GM18505 (cell line): ENCODE results near the gene TP63.

Source experiments
- ATAC-seq: cut with Tn5 transposase; IDR thresholded peaks from one replicate; pipeline ENCODE4 v1.9.1; 2021; ENCODE audit not compliant: unreplicated experiment
- POLR2A ChIP-seq: IDR thresholded peaks from 4 replicates; pipeline ENCODE4 v1.6.1; 2011; ENCODE audit warnings: borderline replicate concordance; ENCODE audit not compliant: insufficient read depth, insufficient read length; ENCODE audit errors: extremely low read depth

Gene TP63

GRCh38 chr3:189890496-189890895 is 259.3 kb downstream of the TP63 start:
- no peak for TF ChIP-seq POLR2A
- no peak for ATAC-seq

- no peak for ATAC-seq
- no peak for TF ChIP-seq POLR2A
Measured at GRCh38 chr3:189896533-189896932, 265.3 kb downstream of the TP63 start.

GRCh38 chr3:189897406-189897805 is 266.2 kb downstream of the TP63 start:
- ATAC-seq: no peak
- no peak for TF ChIP-seq POLR2A

- no peak for ATAC-seq
- no peak for TF ChIP-seq POLR2A
Measured at GRCh38 chr3:189898559-189899153, 267.5 kb downstream of the TP63 start.

- ATAC-seq: no peak
- TF ChIP-seq POLR2A: no peak
Measured at GRCh38 chr3:189899186-189899585, 268.0 kb downstream of the TP63 start.

DNA sequence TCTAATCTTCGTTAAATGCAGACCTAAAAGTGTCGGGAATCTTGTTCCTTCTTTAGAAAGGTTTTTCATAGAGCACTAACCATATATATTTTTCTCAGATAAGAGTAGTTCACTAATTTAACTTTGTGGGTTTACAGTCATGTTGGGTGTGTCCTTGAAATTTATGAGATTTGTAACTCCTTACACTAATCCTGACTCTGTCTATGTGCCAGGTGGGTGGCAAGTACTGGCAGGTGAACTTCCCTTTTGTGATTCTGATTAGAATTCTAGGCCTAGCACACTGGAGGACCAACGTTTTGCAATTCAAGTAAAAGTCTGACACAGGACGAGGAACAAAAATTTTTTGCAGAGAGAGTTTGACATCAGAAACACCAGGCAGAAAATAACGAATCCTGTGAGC is 269.4 kb downstream of the TP63 start:
- no peak for ATAC-seq
- TF ChIP-seq POLR2A: no peak

- TF ChIP-seq POLR2A: no peak
- no peak for ATAC-seq
Measured at GRCh38 chr3:189901481-189901880, 270.3 kb downstream of the TP63 start.

DNA sequence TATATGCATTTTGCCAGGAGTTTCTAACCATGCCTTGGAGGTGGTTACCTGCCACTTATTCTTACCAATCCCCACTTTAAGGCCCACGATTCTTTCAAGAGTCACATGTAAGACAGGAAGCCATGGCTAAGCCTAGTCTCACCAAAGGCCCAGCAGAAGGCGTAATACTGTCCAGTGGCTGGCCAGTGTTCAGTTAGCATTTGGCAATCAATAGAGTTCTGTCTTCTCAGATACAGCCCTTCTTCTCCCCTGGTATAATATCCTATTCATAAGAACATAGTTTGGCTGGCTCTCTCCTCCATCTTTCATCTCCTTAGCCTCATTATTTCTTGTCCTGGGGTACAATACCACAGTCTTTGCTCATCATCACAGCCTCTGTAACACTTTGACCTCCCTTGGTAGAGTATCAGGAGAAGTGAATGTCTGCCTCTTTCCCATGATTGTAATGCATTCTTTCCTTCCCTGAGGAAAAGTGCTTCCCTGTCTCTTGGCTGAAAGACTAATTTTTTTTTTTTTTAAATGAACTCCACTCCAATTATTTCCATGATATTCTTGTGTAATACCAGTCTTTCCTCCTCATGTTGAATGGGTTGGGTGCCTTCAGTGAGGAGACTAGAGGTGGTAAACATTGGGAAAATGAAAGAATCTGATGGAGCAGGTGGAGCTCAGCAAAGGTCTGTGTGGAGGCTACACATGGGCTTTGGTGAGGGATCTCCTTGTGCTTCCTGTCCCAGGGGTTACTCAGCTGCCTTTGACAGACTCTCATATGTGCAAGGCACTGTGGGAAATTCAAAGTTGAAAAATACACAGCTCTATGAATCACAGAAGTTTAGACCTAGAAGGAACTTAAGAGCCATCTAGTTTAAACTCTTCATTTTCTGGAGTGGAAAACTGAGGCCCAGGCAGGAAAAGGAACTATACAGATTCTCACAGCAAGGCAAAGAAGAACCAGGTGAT is 271.3 kb downstream of the TP63 start:
- ATAC-seq: no peak

GRCh38 chr3:189903562-189904250 is 272.5 kb downstream of the TP63 start:
- ATAC-seq: no peak
- no peak for TF ChIP-seq POLR2A

More for the DNA sequence above, 271.3 kb downstream of the TP63 start:
- no peak for TF ChIP-seq POLR2A

- TF ChIP-seq POLR2A: no peak
- ATAC-seq: no peak
Measured at GRCh38 chr3:189907803-189908202, 276.6 kb downstream of the TP63 start.

GRCh38 chr3:189908646-189909045 is 277.5 kb downstream of the TP63 start:
- ATAC-seq: no peak
- TF ChIP-seq POLR2A: no peak

DNA sequence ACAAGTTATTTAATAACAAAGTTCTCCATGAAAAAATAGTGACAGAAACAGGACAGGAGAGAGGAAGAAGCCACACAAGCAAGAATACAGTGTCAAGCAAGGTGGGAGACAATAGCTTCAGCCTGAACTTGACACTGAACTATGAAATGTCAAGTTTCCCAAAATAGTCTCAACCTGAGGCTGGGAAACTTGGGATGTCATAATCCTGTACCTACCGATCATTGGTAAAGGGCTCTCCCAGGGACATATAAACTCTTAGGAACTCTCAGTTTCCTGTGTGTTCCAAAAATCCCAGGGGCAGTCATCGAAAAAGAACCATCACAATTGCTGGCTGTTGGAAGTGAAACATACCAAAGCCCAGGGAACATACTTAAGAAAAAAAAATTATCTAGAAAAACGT is 277.9 kb downstream of the TP63 start:
- no peak for TF ChIP-seq POLR2A
- ATAC-seq: no peak

DNA sequence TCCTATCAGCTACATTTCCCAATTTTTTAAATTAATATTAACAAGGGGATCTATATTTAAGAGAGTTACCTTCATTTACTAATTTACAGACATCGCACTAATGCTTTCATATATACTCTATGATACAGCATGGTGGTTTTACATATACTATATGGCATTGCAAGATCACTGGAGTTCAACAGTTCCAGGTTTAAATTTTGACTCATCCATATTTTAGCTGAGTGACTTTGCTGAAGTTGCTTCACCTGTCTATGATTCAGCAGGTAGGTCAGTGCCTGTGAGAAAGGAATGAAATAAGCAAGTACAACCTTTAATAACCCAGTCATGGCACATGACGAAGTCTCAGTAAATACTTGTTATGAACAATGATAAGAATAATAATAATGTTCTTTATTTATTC is 278.4 kb downstream of the TP63 start:
- ATAC-seq: no peak
- no peak for TF ChIP-seq POLR2A

- TF ChIP-seq POLR2A: no peak
- no peak for ATAC-seq
Measured at GRCh38 chr3:189911001-189911400, 279.8 kb downstream of the TP63 start.

GRCh38 chr3:189914799-189915198 is 283.6 kb downstream of the TP63 start:
- no peak for ATAC-seq
- TF ChIP-seq POLR2A: no peak

DNA sequence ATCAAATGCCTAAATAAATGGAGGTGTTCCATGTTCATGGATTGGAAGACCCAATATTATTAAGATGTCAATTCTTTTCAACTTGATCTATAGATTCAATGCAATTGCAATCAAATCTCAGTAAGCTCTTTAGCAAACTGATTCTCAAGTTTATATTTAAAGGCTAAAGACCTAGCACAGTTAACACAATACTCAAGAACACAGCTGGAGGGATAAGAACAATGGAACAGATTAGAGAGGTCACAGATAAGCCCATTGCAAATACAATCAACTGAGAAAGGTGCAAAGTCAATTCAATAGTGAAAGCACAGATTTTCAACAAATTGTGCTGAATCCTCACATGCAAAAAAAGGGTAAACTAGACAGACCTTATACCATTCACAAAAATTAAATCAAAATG is 290.6 kb downstream of the TP63 start:
- ATAC-seq: no peak
- no peak for TF ChIP-seq POLR2A
